ENCODE results near the gene GNB1L.

GNB1L gene

DNA sequence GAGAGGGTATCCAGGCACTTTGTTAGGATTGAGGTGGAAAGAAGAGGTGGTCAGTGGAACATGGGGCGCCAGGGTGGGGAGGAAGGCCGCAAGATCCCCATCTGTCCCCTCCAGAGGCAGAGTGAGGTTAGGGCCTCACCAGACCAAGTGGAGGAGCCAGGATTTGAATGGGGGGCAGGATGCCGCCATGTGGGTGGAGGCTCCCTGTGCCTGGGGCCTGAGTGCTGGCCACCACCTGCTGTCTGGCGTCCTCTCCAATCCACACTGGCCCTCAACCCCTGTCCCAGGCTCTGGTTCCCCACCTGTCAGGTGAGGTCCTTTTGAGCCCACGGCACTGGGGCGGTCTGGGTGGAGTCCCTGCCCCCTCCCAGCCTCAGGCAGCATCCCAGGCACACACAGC lies 111.6 kb downstream of the GNB1L start:
- no peak for DNase-seq
- no peak for ATAC-seq
- no peaks in the 10 kb centered on the region for H3K4me1 Mint-ChIP-seq
- no peaks in the 10 kb centered on the region for H3K9me3 Mint-ChIP-seq
- H3K4me3 Mint-ChIP-seq = no peak overlapping the region
- H3K27ac Mint-ChIP-seq = peak overlapping the region in 1 of 2 donors; percentile 42
- no peaks in the 10 kb centered on the region for H3K27me3 Mint-ChIP-seq

GRCh38 chr22:19742160-19743066 lies 112.3 kb downstream of the GNB1L start:
- no peaks in the 10 kb centered on the region for H3K27me3 Mint-ChIP-seq
- peak overlapping the region in 1 of 2 donors; percentile 59 for H3K27ac Mint-ChIP-seq
- no peak overlapping the region for H3K4me3 Mint-ChIP-seq
- H3K9me3 Mint-ChIP-seq = no peaks in the 10 kb centered on the region
- ATAC-seq = no peak
- H3K4me1 Mint-ChIP-seq = no peaks in the 10 kb centered on the region
- DNase-seq = no peak

- no peak overlapping the region for H3K27ac Mint-ChIP-seq
- ATAC-seq = no peak
- DNase-seq = no peak
- no peaks in the 10 kb centered on the region for H3K4me1 Mint-ChIP-seq
- H3K4me3 Mint-ChIP-seq = no peak overlapping the region
- no peaks in the 10 kb centered on the region for H3K27me3 Mint-ChIP-seq
- H3K9me3 Mint-ChIP-seq = no peaks in the 10 kb centered on the region
These were observed 113.6 kb downstream of the GNB1L start for GRCh38 chr22:19741053-19741452.

GRCh38 chr22:19740586-19740985 lies 114.1 kb downstream of the GNB1L start:
- H3K27ac Mint-ChIP-seq = no peak overlapping the region
- no peak overlapping the region for H3K4me3 Mint-ChIP-seq
- no peaks in the 10 kb centered on the region for H3K4me1 Mint-ChIP-seq
- DNase-seq (no peak), ATAC-seq (no peak)
- H3K27me3 Mint-ChIP-seq = no peaks in the 10 kb centered on the region
- H3K9me3 Mint-ChIP-seq = no peaks in the 10 kb centered on the region

DNA sequence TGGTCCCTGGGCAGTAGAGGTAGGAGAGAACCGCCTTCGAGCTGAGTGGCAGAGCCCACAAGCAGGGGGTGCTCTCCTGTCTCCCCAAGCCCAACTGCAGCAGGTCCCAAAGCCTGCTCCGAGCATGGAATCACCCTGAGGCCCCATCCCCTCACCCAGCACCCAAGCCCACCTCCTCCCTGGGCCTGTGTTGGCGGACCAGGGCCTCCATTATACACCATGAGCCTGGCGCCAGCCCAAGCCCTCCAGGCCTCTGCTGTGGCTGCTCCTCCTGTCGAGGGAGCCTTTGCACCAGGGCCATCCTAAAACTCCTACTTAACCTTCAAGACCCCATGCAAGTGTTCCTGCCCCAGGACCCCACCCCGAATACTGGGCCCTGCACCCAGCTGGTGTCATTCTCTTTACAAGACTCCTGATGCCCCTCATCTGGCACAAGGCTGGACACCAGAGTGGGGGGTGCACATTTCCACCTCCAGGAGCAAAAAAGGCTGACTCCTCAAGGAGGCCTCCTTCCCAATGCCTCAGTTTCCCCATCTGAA lies 114.7 kb downstream of the GNB1L start:
- no peak overlapping the region for H3K27ac Mint-ChIP-seq
- H3K4me3 Mint-ChIP-seq = no peak overlapping the region
- H3K9me3 Mint-ChIP-seq = no peaks in the 10 kb centered on the region
- H3K27me3 Mint-ChIP-seq = no peaks in the 10 kb centered on the region
- ATAC-seq (no peak), DNase-seq (no peak)
- no peaks in the 10 kb centered on the region for H3K4me1 Mint-ChIP-seq

DNA sequence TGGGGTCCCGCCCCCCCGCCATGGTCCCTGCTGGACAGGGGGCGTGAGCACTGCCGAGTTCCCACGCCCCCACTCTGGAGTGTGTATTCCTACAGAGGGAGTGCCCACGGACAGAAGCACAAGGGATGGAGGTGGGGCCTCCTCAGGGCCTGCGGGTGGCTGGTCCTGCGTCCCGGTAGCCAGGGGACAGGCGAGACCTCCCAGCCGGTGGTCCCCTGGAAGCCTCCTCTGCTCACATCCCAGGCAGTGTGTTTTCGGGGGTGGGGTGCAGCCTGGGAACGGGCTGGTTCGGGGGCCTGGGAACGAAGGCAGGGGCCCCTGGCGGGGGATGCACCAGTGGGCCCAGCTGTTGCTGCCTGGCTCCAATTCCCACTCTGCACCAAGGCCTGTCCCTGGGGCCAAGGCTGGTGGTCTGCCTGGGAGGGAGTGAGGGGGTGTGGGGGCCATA lies 115.2 kb downstream of the GNB1L start:
- Mint-ChIP-seq H3K27me3 (no peaks in the 10 kb centered on the region), H3K9me3 (no peaks in the 10 kb centered on the region), H3K4me1 (no peaks in the 10 kb centered on the region), H3K27ac (no peak overlapping the region), H3K4me3 (no peak overlapping the region)
- ATAC-seq = no peak
- DNase-seq = no peak

- Mint-ChIP-seq H3K9me3 (no peaks in the 10 kb centered on the region), H3K27me3 (no peaks in the 10 kb centered on the region), H3K4me3 (no peak overlapping the region), H3K27ac (no peak overlapping the region), H3K4me1 (no peaks in the 10 kb centered on the region)
- ATAC-seq = no peak
- no peak for DNase-seq
These were observed 115.8 kb downstream of the GNB1L start for GRCh38 chr22:19738664-19739447.

DNA sequence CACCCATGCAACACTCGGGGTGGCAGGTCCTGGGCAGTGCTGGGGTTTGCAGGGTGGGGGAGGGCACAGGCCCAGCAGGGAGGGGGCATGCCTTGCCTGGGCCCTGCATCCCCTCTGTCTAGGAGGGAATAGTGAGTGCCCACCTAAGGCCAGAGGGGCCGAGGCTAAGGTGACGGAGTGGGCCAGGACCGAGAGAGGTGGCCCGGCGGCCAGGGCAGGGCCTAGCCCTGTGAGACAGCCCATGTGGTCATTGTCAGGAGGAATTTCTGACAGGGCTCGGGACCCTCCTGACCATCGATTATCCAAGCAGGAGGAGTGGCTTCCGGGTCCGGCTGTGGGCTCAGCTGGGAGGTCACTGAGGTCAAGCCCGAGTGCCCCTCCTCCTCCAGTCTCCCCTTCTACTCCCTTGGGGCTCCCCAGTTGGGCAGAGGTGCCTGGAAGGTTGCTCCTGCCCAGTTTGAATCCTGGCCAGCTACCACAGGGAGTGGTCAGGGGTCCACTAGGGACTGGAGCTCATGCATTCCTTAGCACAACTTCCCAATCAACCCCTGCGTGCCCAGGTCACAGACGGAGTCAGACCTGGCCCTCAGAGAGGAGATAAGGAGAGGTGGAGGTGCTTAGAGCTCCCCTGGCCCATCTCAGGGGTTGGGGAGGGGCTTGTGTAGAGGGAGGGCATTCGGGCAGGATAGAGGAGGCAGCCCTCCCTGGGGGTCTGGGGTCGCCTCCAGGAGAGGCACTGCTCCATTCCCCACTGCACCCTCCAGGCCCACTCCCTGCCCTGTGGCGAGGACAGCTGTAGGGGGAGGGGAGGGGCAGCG lies 116.6 kb downstream of the GNB1L start:
- ATAC-seq (no peak), DNase-seq (no peak)
- Mint-ChIP-seq H3K9me3 (no peaks in the 10 kb centered on the region), H3K27ac (no peak overlapping the region), H3K4me3 (no peak overlapping the region), H3K4me1 (no peaks in the 10 kb centered on the region), H3K27me3 (no peaks in the 10 kb centered on the region)

- ATAC-seq (no peak), DNase-seq (no peak)
- Mint-ChIP-seq H3K4me3 (no peak overlapping the region), H3K4me1 (peaks cover 3% of the 10 kb centered on the region), H3K27me3 (no peaks in the 10 kb centered on the region), H3K27ac (peak overlapping the region in 1 of 2 donors; percentile 6), H3K9me3 (no peaks in the 10 kb centered on the region)
These were observed 118.8 kb downstream of the GNB1L start for GRCh38 chr22:19735665-19736510.

- H3K27ac Mint-ChIP-seq = no peak overlapping the region
- no peak overlapping the region for H3K4me3 Mint-ChIP-seq
- no peaks in the 10 kb centered on the region for H3K27me3 Mint-ChIP-seq
- no peaks in the 10 kb centered on the region for H3K9me3 Mint-ChIP-seq
- peaks cover 10% of the 10 kb centered on the region for H3K4me1 Mint-ChIP-seq
- no peak for DNase-seq
- no peak for ATAC-seq
These were observed 119.8 kb downstream of the GNB1L start for GRCh38 chr22:19734837-19735382.

- Mint-ChIP-seq H3K27me3 (no peaks in the 10 kb centered on the region), H3K9me3 (no peaks in the 10 kb centered on the region), H3K4me1 (peaks cover 10% of the 10 kb centered on the region), H3K27ac (no peak overlapping the region), H3K4me3 (no peak overlapping the region)
- ATAC-seq = no peak
- DNase-seq = no peak
These were observed 120.5 kb downstream of the GNB1L start for GRCh38 chr22:19734163-19734562.

DNA sequence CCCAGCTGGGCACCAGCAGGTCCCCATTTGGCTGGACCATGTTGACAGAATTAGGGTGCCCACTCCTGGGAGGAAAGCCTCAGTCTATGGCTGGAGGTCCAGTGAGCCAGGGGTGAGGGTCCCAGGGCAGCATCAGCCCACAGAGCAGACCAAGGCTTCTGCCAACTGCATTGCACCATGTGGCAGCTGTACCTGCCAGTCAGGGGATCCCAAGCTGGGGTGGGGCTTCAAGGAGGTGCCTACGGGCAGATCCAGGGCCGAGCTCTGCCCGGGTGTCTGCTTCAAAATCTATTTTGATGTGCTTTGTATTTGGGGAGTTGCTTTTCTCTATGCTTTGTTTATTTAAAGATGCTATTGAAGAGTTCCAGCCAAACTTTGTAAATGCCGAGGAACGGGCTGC lies 120.9 kb downstream of the GNB1L start:
- ATAC-seq = no peak
- no peak overlapping the region for H3K27ac Mint-ChIP-seq

More for the DNA sequence above, 120.9 kb downstream of the GNB1L start:
- no peak for DNase-seq
- H3K4me3 Mint-ChIP-seq = no peak overlapping the region
- H3K9me3 Mint-ChIP-seq = no peaks in the 10 kb centered on the region
- peaks cover 10% of the 10 kb centered on the region for H3K4me1 Mint-ChIP-seq
- H3K27me3 Mint-ChIP-seq = no peaks in the 10 kb centered on the region
